ENCODE results near the gene LEUTX.

DNA sequence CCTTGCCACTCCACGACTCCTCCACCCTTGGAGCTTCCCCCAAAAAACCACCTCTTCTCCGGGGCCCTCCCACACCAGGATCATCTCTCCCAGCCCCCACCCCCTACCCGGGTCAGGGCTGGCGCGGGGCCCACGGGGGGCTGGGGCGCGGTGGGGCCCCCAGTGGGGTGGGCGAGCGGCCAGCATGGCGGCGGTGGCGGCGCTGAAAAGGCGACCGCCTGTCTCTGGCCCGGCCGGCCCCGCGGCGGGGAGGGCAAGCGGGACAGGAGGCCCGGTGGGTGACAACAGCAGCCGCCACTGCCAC lies 54.5 kb downstream of the LEUTX start:
- TF ChIP-seq, protein P1, sequence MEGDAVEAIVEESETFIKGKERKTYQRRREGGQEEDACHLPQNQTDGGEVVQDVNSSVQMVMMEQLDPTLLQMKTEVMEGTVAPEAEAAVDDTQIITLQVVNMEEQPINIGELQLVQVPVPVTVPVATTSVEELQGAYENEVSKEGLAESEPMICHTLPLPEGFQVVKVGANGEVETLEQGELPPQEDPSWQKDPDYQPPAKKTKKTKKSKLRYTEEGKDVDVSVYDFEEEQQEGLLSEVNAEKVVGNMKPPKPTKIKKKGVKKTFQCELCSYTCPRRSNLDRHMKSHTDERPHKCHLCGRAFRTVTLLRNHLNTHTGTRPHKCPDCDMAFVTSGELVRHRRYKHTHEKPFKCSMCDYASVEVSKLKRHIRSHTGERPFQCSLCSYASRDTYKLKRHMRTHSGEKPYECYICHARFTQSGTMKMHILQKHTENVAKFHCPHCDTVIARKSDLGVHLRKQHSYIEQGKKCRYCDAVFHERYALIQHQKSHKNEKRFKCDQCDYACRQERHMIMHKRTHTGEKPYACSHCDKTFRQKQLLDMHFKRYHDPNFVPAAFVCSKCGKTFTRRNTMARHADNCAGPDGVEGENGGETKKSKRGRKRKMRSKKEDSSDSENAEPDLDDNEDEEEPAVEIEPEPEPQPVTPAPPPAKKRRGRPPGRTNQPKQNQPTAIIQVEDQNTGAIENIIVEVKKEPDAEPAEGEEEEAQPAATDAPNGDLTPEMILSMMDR (IDR thresholded peaks at IDR 0.05; ENCODE audit: low read length) = no peak
- no peak for TF ChIP-seq EZH2 (IDR thresholded peaks at IDR 0.05; ENCODE audit: borderline replicate concordance, low read length)
